NCI-H2196 (cell line): ENCODE data around the gene ZNF286A.
"Not testable (repeated sequence)": the region's sequence is repeated elsewhere in the genome, so short reads cannot be mapped to it uniquely, and the experiment has no call there.

Source experiments
- DNase-seq: peaks from one replicate; lab custom pipeline; 2025; ENCODE audit not compliant: unreplicated experiment; lab: John Stamatoyannopoulos, UW

ZNF286A gene

DNA sequence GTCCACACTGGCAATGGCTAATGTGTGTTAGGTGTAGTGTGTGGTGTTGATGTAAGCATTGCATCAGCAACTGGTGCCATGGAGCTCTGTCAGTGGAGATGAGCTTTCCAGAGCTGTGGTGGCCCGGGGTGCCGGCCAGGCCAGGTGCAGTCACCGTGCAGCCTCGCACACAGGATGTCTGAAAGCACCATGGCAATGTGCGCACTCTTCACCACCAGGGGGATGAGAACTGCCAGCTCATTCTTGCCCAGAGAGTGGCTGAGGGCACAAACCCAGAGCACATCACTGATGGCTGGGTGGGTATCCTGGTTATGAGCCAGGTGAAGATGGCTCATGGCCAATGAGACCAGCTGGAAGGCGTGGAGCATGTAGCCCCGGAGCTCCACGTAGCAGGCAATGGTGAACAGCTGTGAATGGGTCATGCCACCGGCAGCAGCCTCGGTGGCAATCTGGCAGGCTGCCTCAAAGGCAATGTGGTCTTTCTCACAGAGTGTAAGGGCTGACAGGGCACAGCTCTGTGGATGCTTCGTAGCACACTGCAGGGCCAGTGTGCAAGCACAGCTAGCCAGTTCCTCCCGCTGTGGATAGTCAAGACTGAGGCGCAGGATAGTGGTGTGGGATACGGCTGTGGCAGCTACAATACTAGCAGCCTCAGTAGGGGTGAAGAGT lies 69.4 kb downstream of the ZNF286A start:
- not testable (repeated sequence) for DNase-seq
